Prostate gland (tissue), 2 donors: ENCODE results near the gene SCRG1.

Source experiments
- POLR2AphosphoS5 ChIP-seq: sonication (generic); formaldehyde crosslinking; IDR thresholded peaks from one replicate; pipeline ENCODE4 v1.6.1; 2017; ENCODE audit warnings: antibody characterized with exemption
- TF ChIP-seq, protein P1 (sequence below), 4 experiments: fragments of 200-600 bp in 2 of 4; fragments of 450-650 bp in 2 of 4; sonication (generic) in 2 of 4; IDR thresholded peaks; 1 replicate in 3 of 4; 2 replicates in 1 of 4; pipeline ENCODE4 v1.5.1; 2016 to 2019; ENCODE audit warnings: antibody characterized with exemption in 4 of 4, mild to moderate bottlenecking in 2 of 4, moderate library complexity in 2 of 4

DNA sequence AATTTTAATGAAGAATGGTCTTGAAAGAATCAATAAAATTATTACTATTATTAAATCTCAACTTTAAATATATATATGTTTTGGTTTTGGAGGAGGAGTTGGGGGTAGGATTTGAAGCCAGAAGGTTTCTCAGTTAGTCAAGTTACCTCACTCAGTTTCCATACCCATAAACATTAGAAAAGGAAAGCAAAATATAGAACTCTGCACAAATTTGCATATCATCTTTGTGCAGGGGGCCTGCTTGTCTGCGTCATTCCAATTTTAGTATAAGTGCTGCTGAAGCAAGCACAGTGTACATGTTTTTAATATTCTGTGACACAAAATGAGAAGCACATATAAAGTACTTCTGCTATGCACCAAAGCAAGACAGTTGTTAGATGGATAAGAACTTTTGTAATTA lies 47.5 kb upstream of the SCRG1 start:
- no peak for TF ChIP-seq POLR2AphosphoS5
- TF ChIP-seq, protein P1, sequence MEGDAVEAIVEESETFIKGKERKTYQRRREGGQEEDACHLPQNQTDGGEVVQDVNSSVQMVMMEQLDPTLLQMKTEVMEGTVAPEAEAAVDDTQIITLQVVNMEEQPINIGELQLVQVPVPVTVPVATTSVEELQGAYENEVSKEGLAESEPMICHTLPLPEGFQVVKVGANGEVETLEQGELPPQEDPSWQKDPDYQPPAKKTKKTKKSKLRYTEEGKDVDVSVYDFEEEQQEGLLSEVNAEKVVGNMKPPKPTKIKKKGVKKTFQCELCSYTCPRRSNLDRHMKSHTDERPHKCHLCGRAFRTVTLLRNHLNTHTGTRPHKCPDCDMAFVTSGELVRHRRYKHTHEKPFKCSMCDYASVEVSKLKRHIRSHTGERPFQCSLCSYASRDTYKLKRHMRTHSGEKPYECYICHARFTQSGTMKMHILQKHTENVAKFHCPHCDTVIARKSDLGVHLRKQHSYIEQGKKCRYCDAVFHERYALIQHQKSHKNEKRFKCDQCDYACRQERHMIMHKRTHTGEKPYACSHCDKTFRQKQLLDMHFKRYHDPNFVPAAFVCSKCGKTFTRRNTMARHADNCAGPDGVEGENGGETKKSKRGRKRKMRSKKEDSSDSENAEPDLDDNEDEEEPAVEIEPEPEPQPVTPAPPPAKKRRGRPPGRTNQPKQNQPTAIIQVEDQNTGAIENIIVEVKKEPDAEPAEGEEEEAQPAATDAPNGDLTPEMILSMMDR (IDR thresholded peaks at IDR 0.05): no peak
